CD4-positive, alpha-beta T cell treated with Interleukin-4 for 1 hour (primary cell): ENCODE data around the gene ZNF263.

Experiments used
- DNase-seq, 2 donors: peaks; one replicate each; pipeline ENCODE4 v3.0.0-alpha.2; 2020 to 2022

The ZNF263 gene

DNA sequence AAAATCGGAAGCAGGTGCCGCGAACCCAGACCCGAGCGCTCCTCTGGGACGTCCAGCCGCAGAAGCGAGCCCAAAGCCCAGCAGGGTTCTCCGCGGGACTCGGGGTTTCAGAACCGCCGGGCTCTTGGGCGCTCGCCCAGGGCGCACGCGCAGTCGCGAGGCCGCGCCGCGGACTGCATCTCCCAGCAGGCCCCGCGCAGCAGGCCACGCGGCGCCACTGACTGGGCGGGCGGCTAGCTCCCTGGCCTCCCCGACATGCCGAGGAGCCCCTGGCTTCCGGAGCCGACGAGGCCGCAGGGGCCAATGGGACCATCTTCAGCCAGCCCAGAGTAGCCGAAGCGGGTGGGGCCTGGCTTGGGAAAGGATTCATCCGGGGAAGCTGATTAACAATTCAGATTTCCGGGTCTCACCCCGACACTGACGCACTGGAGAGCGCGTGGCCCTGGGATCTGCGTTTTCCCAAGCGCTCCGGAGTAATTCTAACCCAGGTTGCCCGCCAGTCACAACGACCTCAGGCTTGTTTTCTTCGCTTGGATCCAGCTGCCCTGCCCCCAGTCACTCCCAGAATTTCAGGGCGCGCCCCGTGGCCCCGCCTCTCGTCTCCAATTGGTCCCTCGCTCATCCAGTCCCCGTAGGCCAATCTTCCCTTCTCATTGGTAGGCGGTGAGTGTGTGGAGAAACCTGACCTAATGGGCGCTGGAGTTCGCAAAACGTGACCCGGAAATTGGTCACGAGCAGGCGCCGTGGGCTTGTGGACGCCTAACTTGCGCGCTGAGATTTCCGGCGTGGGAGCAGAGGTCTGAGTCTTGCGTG lies at the start of gene ZNF263:
ZNF263 (plus strand) TSS at position 762 of the 813 bp plus-strand sequence. CDS start 328 bp downstream, outside the sequence.
- DNase-seq, result peak; percentile 95 to 96

DNA sequence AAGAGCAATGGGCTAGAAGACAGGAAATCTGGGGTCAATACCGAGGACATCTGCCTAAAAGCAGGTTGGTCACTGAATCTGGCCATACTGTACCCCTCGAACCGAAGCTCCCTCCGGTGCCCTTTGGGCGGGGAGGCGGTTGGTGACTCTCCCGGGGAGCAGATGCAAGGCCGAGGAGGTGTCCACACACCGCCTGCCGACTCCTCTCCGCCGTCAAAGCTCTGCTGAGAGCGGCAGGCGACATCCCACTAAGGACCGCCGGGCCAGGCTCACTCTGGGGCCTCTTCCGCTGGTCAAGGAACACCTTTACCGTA lies 48.8 kb upstream of the ZNF263 start:
- no peak for DNase-seq

DNA sequence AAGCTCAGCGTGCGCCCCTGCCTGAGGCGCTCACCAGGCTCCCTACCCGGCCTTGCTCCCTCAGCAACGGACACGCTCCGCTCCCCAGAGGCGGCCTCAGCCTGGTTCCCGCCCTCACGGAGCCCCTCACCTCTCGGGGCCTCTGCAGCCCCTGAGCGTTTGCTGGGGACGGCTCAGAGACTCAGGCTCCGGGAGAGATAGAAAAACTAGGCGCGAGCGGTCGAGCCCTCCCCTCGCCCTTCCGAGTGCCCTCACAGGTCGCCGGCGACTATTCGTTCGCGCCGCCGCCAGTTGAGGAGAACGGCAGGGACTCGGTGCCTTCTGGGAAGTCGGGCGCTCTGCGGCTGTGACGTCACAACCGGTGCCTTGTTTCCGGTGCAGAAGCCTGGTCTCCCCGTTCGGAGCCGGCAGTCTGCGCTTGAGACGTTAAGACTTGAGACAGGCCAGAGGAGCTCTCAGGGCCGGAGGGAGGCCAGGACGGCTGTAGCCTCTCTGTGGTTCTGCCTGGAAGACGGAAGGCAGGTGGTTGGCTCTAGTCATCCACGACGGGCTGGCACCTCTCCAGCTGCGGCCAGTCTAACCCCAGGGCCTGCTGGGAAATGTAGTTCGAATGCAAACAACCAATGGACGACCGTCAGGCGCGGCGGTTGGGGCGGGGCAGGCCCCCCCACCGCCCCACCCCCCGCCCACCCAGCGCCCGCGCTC lies 48.3 kb upstream of the ZNF263 start, which contains the start of gene ZNF200:
ZNF200 (minus strand) TSS at position 302 of the 705 bp plus-strand sequence. CDS start 1,403 bp downstream, outside the sequence.
- DNase-seq, result peak; percentile 93 to 94

DNA sequence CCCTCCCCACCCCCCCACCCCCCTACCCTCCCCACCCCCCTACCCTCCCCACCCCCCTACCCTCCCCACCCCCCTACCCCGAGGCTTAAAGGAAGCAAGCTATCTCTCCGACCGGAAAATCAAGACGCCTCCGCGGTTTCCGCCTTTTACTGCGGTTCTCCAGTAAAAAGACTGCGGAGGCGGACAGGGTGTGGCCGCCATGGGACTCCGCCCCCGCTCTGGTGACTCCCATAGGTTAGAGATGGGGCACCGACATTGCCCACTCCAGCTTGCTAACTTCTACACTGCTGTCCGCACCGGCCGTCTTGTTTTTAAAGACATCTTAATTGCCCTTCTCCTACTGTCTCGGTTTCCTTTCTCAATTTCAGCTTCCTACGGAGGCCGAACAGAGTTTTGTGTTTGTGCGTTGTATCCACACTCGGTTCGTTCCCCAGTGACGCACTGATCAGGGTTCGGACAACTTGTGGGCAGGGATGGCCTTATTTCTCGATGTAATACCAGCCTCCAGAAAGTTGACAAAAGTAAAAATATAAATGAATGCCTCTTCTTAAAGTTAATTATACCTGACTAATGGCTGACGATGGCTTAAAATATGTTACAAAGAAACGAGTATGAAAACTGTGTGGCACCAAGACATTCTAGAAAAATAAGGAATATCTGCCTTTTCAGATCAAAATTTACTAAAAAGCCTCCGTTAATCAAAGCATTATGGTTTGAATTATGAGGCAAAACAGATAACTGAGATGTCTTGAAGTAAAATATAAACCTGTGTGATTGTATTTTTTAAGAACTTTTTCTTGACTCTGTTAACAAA lies 47.2 kb upstream of the ZNF263 start:
- peak; percentile 46 to 63 for DNase-seq

DNA sequence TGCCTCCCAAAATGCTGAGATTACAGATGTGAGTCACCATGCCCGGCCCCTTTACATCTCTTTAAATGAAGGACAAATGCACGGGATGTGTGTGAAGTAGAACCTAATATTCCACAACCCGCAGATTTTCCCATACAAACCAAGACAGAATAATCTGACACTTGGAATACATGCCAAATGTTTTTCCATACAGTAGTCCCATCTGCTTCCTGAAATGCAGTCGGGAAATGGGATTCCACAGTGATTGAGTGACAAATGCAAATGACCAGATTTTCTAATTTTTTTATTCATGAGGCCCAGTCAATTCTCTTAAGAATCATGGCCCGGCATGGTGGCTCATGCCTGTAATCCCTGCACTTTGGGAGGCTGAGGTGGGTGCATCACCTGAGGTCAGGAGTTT lies 41.5 kb upstream of the ZNF263 start:
- no peak for DNase-seq

DNA sequence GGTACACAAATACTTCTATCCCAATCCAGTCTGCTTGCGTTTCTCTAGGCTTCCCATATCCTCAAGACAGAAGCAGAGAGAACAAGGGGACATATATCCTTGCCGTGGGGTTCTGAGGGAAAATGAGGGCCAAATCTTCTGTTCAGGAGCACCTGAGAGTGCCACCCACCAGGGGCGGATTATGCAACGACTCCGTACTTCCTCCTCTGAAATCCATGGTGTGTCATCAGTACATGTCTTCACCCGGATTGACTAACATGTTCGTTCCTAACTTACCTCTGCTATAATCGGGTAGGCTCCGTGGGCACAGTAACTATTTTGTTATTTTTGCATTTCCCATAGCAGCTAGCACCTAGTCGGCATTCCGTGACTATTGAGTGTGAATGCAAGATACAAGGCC lies 40.6 kb upstream of the ZNF263 start:
- peak in 1 of 2 donors; percentile 21 for DNase-seq

DNA sequence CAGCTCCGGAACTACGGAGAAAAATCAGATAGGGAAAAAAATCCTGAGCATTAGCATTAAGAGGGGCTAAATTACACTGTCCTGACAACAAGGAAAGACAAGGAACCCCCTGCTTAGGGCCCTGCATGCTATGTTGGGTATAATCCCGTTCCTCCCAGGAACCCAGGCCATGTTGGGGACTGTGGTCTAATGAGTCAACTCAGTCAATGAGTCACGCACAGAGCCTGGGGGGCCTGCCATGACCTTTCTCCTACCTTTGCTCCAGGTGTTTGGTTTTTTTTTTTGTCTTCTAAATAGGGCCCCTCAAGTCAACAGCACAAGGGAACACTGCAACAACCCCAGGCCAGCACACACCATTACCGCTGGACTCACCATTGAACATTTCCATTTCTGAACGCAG lies 39.4 kb upstream of the ZNF263 start:
- no peak for DNase-seq

DNA sequence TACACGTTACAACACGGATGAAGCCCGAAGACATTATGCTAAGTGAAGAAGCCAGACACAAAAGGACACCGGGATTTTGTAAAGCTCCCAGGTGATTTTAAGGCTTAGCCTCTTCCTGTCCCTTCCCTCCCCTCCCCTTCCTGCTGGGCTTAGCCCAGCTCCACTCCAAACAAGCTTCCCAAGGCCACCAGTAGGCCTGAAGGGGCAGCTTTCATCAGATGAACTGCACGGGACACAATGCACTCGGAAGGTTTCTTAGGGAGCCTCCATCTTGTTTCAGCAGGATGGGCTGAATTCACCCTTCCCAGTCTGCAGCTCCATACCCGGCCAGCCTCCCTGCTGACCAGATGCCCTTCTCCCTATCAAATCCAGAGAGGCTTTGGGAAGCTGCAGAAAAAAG lies 37.3 kb upstream of the ZNF263 start:
- DNase-seq, result no peak

DNA sequence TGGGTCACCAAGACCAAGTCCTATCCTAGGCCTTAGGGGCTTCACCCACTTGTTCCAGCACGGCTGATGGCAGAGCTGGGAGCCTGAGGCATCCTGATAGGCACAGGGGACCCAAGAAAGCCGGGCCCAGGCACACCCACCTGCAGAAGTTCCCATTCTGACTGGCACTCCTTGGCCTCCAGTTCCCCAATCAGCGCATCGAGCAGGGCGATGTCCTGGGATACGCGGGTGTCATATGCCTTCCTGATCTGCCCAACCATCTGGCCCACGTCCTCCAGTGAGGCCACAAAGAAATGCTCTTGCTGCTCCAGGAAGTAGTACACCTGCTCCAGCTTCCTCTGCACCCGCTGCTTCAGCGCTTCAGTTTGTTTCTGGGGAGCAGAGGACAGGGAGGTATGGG lies 36.4 kb upstream of the ZNF263 start:
- DNase-seq, result no peak

DNA sequence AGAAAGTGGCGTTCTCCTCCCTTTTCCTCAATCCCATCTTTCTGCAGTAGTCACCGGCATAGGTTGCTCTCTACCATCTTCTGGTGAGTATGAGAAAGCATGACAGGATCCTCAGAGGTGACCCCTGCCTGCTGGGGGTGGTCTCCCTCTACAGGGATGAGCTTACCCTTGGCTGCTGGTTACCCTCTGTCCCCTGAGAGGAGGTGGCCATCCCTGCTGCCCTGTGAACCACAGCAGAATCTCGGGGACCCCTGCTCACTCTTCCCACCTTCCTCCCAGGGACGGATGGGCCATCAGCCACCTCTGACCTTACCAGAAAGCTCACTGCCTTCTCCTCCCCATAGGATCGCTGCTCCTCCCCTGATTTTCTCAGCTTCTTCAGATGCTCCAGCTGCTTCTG lies 34.7 kb upstream of the ZNF263 start:
- no peak for DNase-seq

DNA sequence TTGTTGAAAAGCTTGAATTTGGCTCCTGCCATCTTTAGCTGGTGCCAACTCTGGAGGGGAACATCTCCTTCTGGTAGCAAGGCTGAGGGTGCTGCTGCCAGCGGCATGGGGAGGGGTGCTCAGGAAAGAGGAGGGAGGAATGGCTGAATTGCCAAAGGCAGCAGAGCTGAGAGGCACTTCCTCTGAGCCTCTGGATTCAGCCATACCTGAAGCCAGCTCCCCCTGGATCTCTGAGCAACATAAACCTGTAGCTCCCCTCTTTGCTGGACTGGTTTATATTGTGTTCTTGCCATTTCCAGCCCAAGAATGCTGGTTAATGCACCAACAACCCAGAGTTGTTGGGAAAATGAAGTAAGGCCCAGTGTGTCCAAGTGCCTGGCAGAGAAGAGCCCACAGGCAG lies 34.3 kb upstream of the ZNF263 start:
- no peak for DNase-seq

DNA sequence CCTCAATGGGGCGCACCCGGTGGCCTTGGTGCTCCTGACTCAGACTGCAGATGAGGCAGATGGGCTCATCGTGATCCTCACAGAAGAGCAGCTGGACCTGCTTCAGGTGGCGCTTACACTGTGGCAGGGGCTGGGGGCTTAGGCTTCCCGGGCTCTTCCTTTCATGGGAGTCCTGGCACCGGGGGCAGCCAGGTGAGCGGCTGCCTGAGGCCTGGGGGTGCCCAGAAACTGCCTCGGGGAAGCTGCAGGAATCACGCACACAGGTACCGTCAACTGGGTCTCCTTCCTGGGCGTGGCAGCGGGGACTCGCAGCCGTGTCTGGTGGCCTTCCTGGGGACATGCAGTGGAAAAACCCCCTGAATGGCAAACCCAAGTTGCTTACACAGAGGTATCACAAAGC lies 33.8 kb upstream of the ZNF263 start:
- no peak for DNase-seq

DNA sequence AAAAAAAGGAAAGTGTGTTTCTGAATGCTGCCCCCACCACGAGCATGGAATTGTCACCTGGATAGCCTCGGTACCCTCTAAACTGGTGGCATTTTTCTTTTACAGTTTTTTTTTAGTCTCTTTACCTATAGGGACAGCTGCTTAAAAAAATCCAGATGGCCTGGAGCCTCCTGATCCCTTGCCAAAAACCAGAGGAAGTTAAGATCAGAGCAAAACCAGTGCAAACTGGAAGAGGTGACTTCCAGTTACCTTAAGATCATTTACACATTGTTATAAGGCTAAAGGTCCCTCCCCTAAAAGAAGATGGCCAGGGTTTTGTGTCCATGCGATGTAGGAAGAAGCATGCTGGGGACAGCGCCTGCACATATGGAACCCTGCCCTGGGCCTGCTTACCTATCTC lies 30.3 kb upstream of the ZNF263 start:
- no peak for DNase-seq

DNA sequence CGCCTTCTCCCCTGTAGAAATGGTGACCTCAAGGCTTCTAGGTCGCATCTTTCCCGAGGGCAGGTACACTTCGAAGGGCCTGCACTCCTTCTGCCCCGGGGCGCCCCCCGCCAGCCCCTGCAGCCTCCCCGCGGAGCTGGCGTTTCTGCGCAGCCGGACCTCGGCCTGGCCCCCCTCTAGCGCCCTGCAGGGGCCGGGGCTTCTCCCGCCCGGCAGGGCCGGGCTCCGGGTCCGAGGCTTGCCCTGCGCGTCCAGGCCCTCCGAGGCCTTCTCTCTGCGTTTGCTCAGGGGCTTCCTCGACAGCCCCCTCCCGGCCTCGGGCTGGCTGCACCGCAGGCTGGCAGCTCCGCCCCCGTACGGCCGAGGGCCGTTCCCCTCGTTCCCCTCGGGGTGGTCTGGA lies 29.0 kb upstream of the ZNF263 start:
- DNase-seq, result no peak

DNA sequence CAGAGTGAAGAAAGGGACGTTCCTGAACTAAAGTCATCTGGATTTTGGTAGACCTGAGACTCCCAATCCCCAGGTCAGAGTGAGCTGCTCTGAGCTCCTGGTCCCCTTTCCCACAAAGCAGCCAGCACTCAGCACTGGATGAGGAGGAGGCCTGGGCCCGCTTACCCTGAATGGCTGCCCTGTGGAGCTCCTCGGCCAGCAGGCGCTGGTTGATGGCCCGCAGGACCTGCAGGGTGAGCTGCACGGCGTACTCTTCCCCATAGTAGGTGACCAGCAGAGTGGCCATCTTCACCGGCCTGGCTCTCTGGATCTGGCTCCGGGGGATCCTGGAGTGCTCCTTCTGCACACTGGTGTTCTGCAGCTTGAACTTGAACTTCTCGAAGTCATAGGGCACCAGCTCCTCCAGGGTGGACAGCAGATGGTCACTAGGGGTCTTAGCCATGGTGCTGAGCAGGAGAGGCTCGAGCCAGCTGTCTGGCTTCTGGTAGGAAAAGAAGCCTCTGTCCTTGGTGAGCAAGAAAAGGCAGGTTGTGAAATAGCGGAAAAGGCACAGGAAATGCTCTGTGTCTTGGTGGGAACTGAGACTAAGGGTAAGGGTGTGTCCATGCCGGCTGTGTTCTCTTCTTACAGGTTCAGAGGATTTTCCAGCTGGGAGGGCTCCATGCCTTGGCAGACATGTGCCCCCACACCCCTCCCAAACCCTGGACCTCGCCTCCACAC lies 27.0 kb upstream of the ZNF263 start, which contains the start of gene MEFV:
MEFV (minus strand) TSS at position 488 of the 720 bp plus-strand sequence; CDS start at position 442, 46 bp downstream.
- peak in 1 of 2 donors; percentile 39 for DNase-seq

DNA sequence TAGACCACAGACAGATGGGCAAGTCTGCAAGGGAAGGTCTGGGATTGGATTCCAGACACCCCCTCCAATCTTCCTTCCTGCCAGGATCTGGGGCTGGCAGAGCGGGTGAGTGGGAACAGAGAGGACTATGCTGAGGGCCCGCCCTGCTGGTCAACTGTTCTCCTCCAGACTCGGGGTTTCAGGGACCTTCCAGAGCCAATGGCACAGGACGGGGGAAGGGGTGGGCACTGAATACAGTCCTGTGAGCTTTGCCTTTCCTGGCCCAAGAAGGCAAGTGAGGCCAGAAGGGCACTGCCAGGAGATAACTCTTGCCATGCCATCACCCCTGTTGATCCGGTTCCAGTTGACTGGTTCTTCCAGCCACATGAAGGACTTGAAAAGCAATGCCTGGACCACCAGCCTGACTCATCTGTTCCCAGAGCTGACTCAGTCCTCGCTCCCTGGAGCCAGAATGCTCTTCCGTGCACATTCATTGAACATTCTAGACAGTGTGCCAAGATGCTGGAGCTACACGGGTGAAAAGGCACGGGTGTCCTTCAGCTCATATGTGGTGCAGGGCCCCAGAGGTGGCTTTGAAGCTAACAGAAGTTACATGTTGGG lies 26.3 kb upstream of the ZNF263 start:
- no peak for DNase-seq

DNA sequence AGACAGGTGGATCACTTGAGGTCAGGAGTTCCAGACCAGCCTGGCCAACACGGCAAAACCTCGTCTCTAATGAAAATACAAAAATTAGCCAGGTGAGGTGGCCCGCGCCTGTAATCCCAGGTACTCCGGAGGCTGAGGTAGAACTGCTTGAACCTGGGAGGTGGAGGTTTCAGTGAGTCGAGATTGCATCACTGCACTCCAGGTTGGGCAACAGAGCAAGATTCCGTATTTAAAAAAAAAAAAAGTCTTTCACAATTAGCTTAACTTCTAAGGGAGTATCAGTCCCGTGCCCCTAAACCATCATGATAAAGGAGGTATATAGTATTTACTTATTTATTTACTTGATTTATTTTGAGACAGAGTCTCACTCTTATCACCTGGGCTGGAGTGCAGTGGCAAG lies 23.5 kb upstream of the ZNF263 start:
- DNase-seq, result no peak

DNA sequence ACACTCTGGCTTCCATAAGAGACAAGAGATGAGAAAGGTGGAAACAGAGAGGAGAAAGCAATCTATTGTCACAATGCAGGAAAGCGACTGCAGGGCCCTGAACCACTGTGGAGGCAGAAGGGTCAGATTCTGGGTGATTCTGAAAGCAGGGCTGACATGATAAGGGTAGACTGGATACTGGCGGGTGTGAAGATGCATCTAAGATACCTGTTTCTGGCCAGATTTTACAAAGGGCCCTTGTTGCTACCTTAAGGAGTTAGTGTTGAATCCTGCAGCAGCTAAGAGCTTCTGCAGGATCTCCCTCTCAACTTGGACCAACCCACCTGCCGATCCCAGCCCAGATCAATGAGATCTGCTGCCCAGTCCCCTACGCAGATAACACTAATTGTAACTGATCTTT lies 20.8 kb upstream of the ZNF263 start:
- no peak for DNase-seq

DNA sequence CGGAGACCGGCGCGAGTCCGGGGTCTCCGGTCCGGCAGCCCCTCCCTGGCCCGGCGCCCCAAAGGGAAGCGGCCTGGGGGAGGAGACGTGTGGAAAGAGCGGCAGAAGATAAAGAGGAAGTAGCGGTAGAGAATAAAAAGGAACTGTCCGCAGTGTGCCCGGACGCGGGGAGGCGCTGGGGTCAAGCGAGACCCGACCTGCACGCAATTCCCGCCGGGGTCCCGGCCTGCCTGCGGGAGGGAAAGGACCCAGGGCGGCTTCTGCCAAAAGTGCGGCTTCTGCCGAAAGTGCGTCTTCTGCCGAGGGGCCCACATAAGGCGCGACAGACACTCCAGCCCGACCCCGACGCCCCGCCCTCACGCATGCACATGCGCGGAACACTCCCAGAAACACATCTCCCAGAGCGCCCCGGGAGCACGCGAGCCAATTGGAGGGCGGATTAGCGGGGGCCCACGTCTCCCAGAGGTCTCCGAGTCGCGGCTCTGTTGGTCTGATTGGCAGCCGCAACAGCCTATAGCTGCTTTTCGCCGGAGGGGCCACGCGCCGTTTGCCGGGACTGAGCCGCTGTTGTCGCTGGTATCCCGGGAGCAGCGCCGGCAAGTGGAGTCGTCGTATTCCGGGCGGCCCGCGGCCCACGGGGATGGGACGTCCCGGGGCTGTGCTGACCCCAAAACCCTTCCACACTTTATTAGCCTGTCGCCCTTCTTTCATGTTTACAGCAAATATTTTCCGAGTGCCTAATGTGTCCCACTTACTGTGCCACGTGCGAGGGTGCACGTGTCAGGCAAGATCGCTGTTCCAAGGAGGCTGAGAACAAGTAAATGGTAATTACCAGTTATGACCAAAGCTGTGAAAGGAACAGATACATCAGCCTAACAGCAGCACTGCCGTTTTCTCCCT lies 18.9 kb upstream of the ZNF263 start:
- DNase-seq, result peak; percentile 97 to 98

DNA sequence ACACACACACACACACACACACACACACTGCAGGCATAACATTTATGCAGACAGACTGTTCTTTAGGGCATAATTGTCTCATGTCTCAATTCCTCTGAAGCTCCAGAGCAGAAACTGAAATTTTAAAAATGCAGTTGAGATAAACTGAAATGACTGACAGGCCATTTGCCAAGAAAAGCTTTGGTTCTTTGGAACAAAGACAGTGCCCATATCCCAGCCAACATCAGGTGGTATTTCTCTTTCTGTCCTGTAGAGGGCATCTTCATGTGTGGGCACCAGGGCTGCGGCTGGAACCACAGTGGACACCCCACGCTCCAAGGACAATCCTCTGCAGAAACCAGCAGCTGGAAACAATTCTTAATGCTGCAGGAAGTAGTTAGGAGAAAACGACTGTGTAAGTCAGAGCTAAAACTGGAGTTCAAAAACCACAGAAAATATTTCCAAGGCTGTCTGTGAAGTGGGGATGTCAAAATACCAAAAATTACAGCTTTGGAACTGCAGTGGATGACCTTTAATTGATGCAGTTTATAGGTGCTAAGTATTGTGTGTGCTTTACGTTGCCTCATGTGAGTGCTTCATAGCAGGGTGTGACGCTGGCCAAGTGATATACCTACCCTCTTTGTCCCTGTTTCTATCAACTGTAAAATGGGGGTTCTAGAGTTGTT lies 16.3 kb upstream of the ZNF263 start:
- DNase-seq, result peak in 1 of 2 donors; percentile 44

DNA sequence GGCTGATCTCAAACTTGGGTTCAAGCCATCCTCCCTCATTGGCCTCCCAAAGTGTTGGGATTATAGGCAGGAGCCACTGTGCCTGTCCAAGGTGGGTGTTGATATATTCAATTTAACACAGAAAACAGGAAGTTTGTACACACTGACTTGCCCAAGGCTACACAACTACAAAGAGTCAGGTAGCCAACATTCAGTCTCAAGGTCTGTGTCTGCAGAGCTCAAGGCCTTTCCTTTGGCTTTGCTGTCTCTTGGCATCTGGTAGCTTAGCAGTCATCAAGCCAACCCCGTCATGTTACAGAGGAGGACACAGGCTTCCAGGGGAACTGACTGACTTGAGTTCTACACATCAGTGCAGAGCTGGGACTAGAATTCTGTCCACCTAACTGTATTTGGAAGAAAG lies 15.0 kb upstream of the ZNF263 start:
- DNase-seq, result no peak
